MM.1S (cell line): ENCODE measurements around the gene TNFSF4.
"Not testable (repeated sequence)": the region's sequence is repeated elsewhere in the genome, so short reads cannot be mapped to it uniquely, and the experiment has no call there.

Source experiments
- DNase-seq: peaks from one replicate; pipeline ENCODE4 v3.0.0-alpha.2; 2015
- H2AFZ ChIP-seq: fragments of 300-600 bp; sonication (generic); 2 replicates; pipeline ENCODE4 v1.6.0; 2016; ENCODE audit warnings: antibody characterized with exemption, low read length
- H3F3A ChIP-seq: fragments of 300-600 bp; sonication (generic); 2 replicates; pipeline ENCODE4 v1.6.1; 2016; ENCODE audit warnings: mild to moderate bottlenecking, antibody characterized with exemption, low read length, moderate library complexity, mixed read lengths; ENCODE audit not compliant: insufficient read depth
- H3K27ac ChIP-seq: fragments of 300-600 bp; sonication (generic); 2 replicates; pipeline ENCODE4 v1.5.1; 2016; ENCODE audit warnings: mild to moderate bottlenecking, low read length
- H3K27me3 ChIP-seq: fragments of 300-600 bp; sonication (generic); replicated peaks from 2 replicates; pipeline ENCODE4 v1.6.0; 2016; ENCODE audit warnings: low read length; ENCODE audit not compliant: insufficient read depth
- H3K36me3 ChIP-seq: fragments of 300-600 bp; sonication (generic); replicated peaks from 2 replicates; pipeline ENCODE4 v1.6.1; 2016; ENCODE audit warnings: mild to moderate bottlenecking, low read length, mixed read lengths; ENCODE audit not compliant: insufficient read depth
- H3K4me1 ChIP-seq: fragments of 300-600 bp; sonication (generic); 2 replicates; pipeline ENCODE4 v1.6.1; 2016; ENCODE audit warnings: low read length, mixed read lengths
- H3K4me2 ChIP-seq: fragments of 300-600 bp; sonication (generic); 2 replicates; pipeline ENCODE4 v1.6.0; 2016; ENCODE audit warnings: low read depth, low read length
- H3K4me3 ChIP-seq: fragments of 300-600 bp; sonication (generic); 2 replicates; pipeline ENCODE4 v1.5.1; 2016; ENCODE audit warnings: low read length, mixed read lengths
- H3K79me2 ChIP-seq: fragments of 300-600 bp; sonication (generic); 2 replicates; pipeline ENCODE4 v1.6.1; 2016; ENCODE audit warnings: mixed run types, low read length, mixed read lengths
- H3K9ac ChIP-seq: fragments of 300-600 bp; sonication (generic); 2 replicates; pipeline ENCODE4 v1.6.1; 2016; ENCODE audit warnings: low read length, mixed read lengths
- H3K9me2 ChIP-seq: fragments of 300-600 bp; sonication (generic); replicated peaks from 2 replicates; pipeline ENCODE4 v1.6.1; 2016; ENCODE audit warnings: mild to moderate bottlenecking, low read length, mixed read lengths; ENCODE audit not compliant: insufficient read depth
- H3K9me3 ChIP-seq: fragments of 300-600 bp; sonication (generic); replicated peaks from 2 replicates; pipeline ENCODE4 v1.6.1; 2016; ENCODE audit warnings: mild to moderate bottlenecking, low read length, mixed read lengths; ENCODE audit not compliant: insufficient read depth
- H4K20me1 ChIP-seq: fragments of 300-600 bp; sonication (generic); 2 replicates; pipeline ENCODE4 v1.6.1; 2016; ENCODE audit warnings: mild to moderate bottlenecking, low read length, moderate library complexity, mixed read lengths; ENCODE audit not compliant: insufficient read depth
- CTCF ChIP-seq: fragments of 300-600 bp; sonication (generic); IDR thresholded peaks from 2 replicates; pipeline ENCODE4 v1.5.1; 2016; ENCODE audit warnings: antibody characterized with exemption, low read length, mixed read lengths
- EZH2 ChIP-seq: fragments of 300-600 bp; sonication (generic); optimal IDR thresholded peaks from 2 replicates; pipeline ENCODE3; 2017; ENCODE audit warnings: low read depth, mild to moderate bottlenecking, antibody characterized with exemption, low read length, mixed read lengths
- EZH2phosphoT487 ChIP-seq: fragments of 300-600 bp; sonication (generic); IDR thresholded peaks from 2 replicates; pipeline ENCODE4 v1.6.1; 2018; ENCODE audit warnings: antibody characterized with exemption, low read length

TNFSF4 gene

GRCh38 chr1:173239058-173239457 is 31.9 kb upstream of the TNFSF4 start:
- no peaks in the 10 kb centered on the region for H4K20me1 ChIP-seq
- no peaks in the 10 kb centered on the region for H3F3A ChIP-seq
- DNase-seq, result no peak

GRCh38 chr1:173234899-173235298 is 27.8 kb upstream of the TNFSF4 start:
- Histone ChIP-seq H3K4me3 (no peak overlapping the region), H3K4me2 (no peak overlapping the region), H3K79me2 (no peaks in the 10 kb centered on the region), H3K36me3 (no peaks in the 10 kb centered on the region), H3K4me1 (no peaks in the 10 kb centered on the region), H3F3A (no peaks in the 10 kb centered on the region), H3K27me3 (no peaks in the 10 kb centered on the region), H3K9ac (no peak overlapping the region), H3K9me2 (no peaks in the 10 kb centered on the region), H2AFZ (no peak overlapping the region), H3K27ac (no peak overlapping the region), H3K9me3 (no peaks in the 10 kb centered on the region), H4K20me1 (no peaks in the 10 kb centered on the region)
- TF ChIP-seq EZH2 (no peak), EZH2phosphoT487 (no peak), CTCF (no peak)
- no peak for DNase-seq

More at GRCh38 chr1:173239058-173239457, 31.9 kb upstream of the TNFSF4 start:
- no peaks in the 10 kb centered on the region for H3K9me3 ChIP-seq
- no peak overlapping the region for H3K9ac ChIP-seq
- H3K9me2 ChIP-seq, result no peaks in the 10 kb centered on the region
- H3K4me3 ChIP-seq, result no peak overlapping the region
- TF ChIP-seq EZH2phosphoT487, result no peak
- no peak for TF ChIP-seq EZH2
- TF ChIP-seq CTCF, result no peak
- no peak overlapping the region for H3K27ac ChIP-seq
- H3K36me3 ChIP-seq, result no peaks in the 10 kb centered on the region
- H2AFZ ChIP-seq, result no peak overlapping the region
- H3K27me3 ChIP-seq, result no peaks in the 10 kb centered on the region
- H3K79me2 ChIP-seq, result no peaks in the 10 kb centered on the region
- H3K4me2 ChIP-seq, result no peak overlapping the region
- no peaks in the 10 kb centered on the region for H3K4me1 ChIP-seq

GRCh38 chr1:173234434-173234833 is 27.3 kb upstream of the TNFSF4 start:
- H3K27me3 ChIP-seq, H4K20me1 ChIP-seq, H3F3A ChIP-seq, H3K9me2 ChIP-seq, H3K27ac ChIP-seq, H3K4me3 ChIP-seq, H3K9me3 ChIP-seq, H3K9ac ChIP-seq, H3K4me2 ChIP-seq, H3K4me1 ChIP-seq, H3K79me2 ChIP-seq, H2AFZ ChIP-seq, H3K36me3 ChIP-seq, DNase-seq: not testable (repeated sequence)

GRCh38 chr1:173229031-173229430 is 21.9 kb upstream of the TNFSF4 start:
- not testable (repeated sequence) for H3K27ac ChIP-seq, H4K20me1 ChIP-seq, H3K4me3 ChIP-seq, H3K4me1 ChIP-seq, H3K79me2 ChIP-seq, DNase-seq, H3K9ac ChIP-seq, H3F3A ChIP-seq, H3K4me2 ChIP-seq, H3K27me3 ChIP-seq, H3K9me2 ChIP-seq, H3K36me3 ChIP-seq, H3K9me3 ChIP-seq, H2AFZ ChIP-seq
